Neuron (in vitro differentiated cells): ENCODE data around the gene CCT7.
A peak's percentile ranks its signal among the peaks of the same experiment; 100 is the strongest.
"Not testable (repeated sequence)": the region's sequence is repeated elsewhere in the genome, so short reads cannot be mapped to it uniquely, and the experiment has no call there.

Source experiments
- H2AFZ ChIP-seq: one replicate; pipeline ENCODE4 v1.6.1; 2013; ENCODE audit warnings: low read depth, mild to moderate bottlenecking, inconsistent platforms, low read length, moderate library complexity
- H3K27me3 ChIP-seq: one replicate; pipeline ENCODE4 v1.6.1; 2013; ENCODE audit warnings: low read length; ENCODE audit not compliant: insufficient read depth
- H3K36me3 ChIP-seq: one replicate; pipeline ENCODE4 v1.6.1; 2013; ENCODE audit warnings: low read length; ENCODE audit not compliant: insufficient read depth
- H3K4me1 ChIP-seq: one replicate; pipeline ENCODE4 v1.6.1; 2013; ENCODE audit warnings: low read length; ENCODE audit not compliant: insufficient read depth
- H3K4me3 ChIP-seq: 2 replicates; pipeline ENCODE4 v1.5.1; 2013; ENCODE audit warnings: mild to moderate bottlenecking, low read length, moderate library complexity
- H3K9me3 ChIP-seq: one replicate; pipeline ENCODE4 v1.6.1; 2013; ENCODE audit warnings: low read length

CCT7 gene

GRCh38 chr2:73233932-73234832, at the start of gene CCT7:
TSS of gene CCT7 (plus strand) at chr2:73234308. CDS start at chr2:73234379, 71 bp downstream.
- Histone ChIP-seq H3K4me1 (peaks cover 30% of the 10 kb centered on the region), H3K27me3 (no peaks in the 10 kb centered on the region), H3K4me3 (peak within 1 kb of the TSS; percentile 66), H2AFZ (peak within 1 kb of the TSS; percentile 49), H3K9me3 (no peaks in the 10 kb centered on the region), H3K36me3 (peaks cover 17% of the 10 kb centered on the region)

- Histone ChIP-seq H2AFZ (no peak overlapping the region), H3K4me3 (no peak overlapping the region), H3K27me3 (peaks cover 29% of the 10 kb centered on the region), H3K9me3 (no peaks in the 10 kb centered on the region), H3K36me3 (no peaks in the 10 kb centered on the region), H3K4me1 (no peaks in the 10 kb centered on the region)
These were observed 48.1 kb upstream of the CCT7 start for GRCh38 chr2:73185965-73186364.

DNA sequence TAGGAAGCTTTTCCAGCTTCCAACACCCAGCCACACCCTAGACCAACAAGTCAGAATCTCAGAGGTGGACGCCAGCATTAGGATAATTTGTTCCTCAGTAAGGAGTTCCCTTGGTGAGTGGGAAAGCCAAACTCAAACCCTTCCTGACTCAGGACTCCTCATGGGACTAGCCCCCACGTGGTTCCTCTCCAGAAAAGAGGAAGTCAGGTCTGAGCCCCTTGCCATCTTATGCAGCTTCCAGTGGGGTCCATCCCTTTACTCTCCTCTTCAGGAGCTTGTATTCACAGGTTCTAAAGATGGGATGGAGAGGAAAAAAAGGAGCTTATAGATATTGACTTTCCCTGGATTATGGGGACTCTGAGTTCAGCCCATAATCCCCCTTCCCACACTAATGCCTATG, 46.6 kb upstream of the CCT7 start:
- Histone ChIP-seq H3K4me3 (no peak overlapping the region), H3K4me1 (no peaks in the 10 kb centered on the region), H3K27me3 (peaks cover 29% of the 10 kb centered on the region), H3K9me3 (no peaks in the 10 kb centered on the region), H3K36me3 (no peaks in the 10 kb centered on the region), H2AFZ (no peak overlapping the region)

DNA sequence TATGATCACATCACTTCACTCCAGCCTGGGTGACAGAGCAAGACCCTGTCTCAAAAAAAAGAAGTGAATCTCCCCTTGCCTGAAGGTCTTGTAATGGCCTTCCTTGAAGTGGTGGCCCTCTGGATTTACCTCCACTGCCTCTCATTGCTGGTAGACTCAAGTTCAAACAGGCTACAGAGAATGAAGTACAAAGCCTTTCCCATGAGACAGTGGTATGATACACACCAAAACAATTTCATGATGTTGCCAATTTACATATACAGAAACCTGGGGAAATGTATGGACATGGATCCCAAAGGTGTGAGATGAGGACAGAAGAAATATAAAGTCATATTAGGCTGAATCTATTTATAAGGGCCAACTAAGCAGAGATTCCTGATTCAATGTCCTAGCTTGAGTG, 36.5 kb upstream of the CCT7 start:
- H3K4me1 ChIP-seq, result peaks cover 4% of the 10 kb centered on the region
- no peak overlapping the region for H3K4me3 ChIP-seq
- peaks cover 38% of the 10 kb centered on the region for H3K27me3 ChIP-seq
- H3K36me3 ChIP-seq, result no peaks in the 10 kb centered on the region
- peaks cover 5% of the 10 kb centered on the region for H3K9me3 ChIP-seq
- H2AFZ ChIP-seq, result no peak overlapping the region

DNA sequence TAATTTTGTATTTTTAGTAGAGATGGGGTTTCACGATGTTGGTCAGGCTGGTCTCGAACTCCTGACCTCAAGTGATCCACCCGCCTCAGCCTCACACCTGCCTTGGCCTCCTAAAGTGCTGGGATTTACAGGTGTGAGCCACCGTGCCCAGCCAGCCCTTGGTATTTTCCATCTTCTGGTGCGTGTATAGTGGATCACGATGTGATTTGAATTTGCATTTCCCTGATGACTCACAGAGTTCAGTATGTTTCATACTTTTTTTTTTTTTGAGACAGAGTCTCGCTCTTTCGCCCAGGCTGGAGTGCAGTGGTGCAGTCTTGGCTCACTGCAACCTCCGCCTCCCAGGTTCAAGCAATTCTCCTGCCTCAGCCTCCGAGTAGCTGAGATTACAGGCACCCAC, 33.8 kb upstream of the CCT7 start:
- not testable (repeated sequence) for H3K4me1 ChIP-seq, H2AFZ ChIP-seq, H3K9me3 ChIP-seq, H3K4me3 ChIP-seq, H3K36me3 ChIP-seq
- peaks cover 55% of the 10 kb centered on the region for H3K27me3 ChIP-seq

DNA sequence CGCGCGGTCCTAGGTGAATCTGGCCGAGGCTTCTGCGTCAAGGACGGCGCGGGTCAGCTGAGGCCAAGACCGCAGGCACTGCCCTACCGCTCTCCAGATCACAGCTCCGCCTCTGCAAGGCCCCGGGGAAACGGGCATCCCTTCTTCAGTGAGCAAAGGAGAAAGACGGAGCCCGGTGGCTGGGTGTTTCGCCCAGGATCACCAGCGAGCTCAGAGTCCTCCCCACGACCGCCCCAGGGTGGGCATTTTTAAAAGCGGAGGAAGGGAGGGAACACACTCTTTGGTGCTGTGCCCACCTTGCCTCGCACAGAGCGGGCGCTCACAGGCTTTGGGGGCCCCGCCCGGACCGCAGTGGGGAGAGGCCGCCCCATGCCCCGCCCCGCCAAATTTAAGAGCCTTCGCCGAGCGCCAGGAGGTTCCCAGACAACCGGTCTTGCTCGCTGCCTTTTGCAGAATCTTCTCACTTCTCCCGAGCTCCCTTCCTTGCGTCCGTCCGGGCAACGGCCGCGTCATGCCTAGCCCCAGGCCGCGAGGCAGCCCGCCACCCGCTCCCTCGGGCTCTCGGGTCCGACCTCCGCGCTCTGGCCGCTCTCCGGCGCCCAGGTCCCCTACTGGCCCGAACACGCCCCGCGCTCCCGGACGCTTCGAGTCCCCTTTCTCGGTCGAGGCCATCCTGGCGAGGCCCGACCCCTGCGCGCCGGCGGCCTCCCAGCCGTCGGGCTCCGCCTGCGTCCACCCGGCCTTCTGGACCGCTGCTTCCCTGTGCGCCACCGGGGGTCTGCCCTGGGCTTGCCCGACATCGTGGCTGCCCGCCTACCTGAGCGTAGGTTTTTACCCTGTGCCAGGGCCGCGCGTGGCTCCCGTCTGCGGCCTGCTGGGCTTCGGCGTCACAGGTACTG, 31.7 kb upstream of the CCT7 start, which contains the start of gene NOTO:
Gene NOTO, plus strand, starts transcription at position 419 of the 899 bp plus-strand sequence. Its CDS starts 93 bp downstream, at position 512.
- peak within 1 kb of the TSS; percentile 78 for H2AFZ ChIP-seq
- H3K36me3 ChIP-seq, result no peaks in the 10 kb centered on the region
- peaks cover 5% of the 10 kb centered on the region for H3K9me3 ChIP-seq
- H3K4me1 ChIP-seq, result peaks cover 4% of the 10 kb centered on the region
- H3K4me3 ChIP-seq, result no peak within 1 kb of the TSS
- peaks cover 58% of the 10 kb centered on the region for H3K27me3 ChIP-seq

DNA sequence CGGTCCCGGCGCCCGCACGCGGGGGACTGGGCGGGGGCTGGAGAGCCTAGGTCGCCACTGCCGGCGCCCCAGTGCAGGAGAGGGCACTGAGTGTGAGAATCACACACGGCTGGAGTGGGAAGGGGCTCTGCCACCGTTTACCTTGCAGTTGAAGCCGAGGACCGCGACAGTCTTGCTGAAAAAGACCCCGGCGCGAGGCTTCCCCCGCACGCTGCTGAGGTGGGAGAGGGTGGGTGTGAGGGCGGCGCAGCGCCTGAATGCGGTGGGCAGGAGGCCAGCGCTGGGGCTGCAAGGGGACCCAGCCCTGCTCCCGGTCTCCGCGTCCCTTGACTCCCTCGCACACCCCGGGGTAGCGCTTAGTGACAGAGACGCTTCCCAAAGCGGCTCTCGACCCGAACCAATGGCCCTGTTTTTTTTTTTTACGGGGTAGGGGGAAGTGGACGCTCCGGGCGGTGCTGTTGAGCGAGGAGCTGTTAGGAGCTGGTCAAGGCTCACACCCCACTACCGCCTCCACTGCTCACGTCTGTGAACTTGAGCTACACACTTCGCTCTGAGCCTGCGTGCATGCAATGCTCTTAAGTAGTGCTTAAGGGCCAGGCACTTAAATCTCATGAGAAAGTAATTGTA, 30.9 kb upstream of the CCT7 start:
- Histone ChIP-seq H3K4me3 (no peak overlapping the region), H3K36me3 (no peaks in the 10 kb centered on the region), H2AFZ (peak overlapping the region; percentile 78), H3K9me3 (peaks cover 5% of the 10 kb centered on the region), H3K27me3 (peaks cover 53% of the 10 kb centered on the region), H3K4me1 (peaks cover 4% of the 10 kb centered on the region)

GRCh38 chr2:73205611-73206010, 28.5 kb upstream of the CCT7 start:
- H3K27me3 ChIP-seq, result peaks cover 57% of the 10 kb centered on the region
- H3K9me3 ChIP-seq, result peaks cover 5% of the 10 kb centered on the region

DNA sequence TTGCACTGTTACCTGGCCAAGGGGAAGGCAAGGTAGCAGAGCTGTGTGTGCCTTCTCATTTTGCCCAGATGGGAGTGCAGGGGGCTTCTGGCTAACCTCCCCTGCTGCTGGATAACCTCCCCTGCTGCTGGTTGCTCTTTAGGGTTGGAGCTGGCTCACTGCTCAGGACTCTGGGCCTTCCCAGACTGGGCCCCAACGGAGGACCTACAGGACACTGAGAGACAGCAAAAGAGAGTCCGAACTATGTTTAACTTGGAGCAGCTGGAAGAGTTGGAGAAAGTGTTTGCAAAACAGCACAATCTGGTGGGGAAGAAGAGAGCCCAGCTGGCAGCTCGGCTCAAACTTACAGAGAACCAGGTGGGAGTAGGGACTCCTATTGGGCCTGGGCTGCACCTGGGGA, 25.9 kb upstream of the CCT7 start:
- no peaks in the 10 kb centered on the region for H3K36me3 ChIP-seq
- H3K4me1 ChIP-seq, result no peaks in the 10 kb centered on the region
- no peaks in the 10 kb centered on the region for H3K9me3 ChIP-seq
- H3K4me3 ChIP-seq, result no peak overlapping the region
- no peak overlapping the region for H2AFZ ChIP-seq
- peaks cover 35% of the 10 kb centered on the region for H3K27me3 ChIP-seq

More at GRCh38 chr2:73205611-73206010, 28.5 kb upstream of the CCT7 start:
- Histone ChIP-seq H3K36me3 (no peaks in the 10 kb centered on the region), H3K4me3 (no peak overlapping the region), H2AFZ (no peak overlapping the region), H3K4me1 (peaks cover 4% of the 10 kb centered on the region)

- Histone ChIP-seq H3K27me3 (peaks cover 25% of the 10 kb centered on the region), H3K4me3 (no peak overlapping the region)
These were observed 24.1 kb upstream of the CCT7 start for GRCh38 chr2:73210019-73210418.

DNA sequence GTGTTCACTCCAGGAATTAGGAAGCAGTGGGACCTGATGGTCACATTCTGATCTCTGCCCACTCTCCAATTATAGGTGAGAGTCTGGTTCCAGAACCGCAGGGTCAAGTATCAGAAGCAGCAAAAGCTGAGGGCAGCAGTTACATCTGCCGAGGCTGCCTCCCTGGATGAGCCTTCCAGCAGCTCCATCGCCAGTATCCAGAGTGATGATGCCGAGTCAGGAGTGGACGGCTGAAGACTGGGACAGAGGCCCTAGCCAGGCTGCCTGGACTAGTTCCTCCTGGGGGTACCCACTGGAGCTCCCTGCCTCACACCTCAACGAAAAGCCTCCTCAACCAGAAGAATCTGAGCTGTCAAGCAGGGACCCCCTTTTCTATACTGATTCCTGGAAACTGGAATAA, 23.4 kb upstream of the CCT7 start:
- Histone ChIP-seq H3K9me3 (no peaks in the 10 kb centered on the region), H3K27me3 (peaks cover 22% of the 10 kb centered on the region), H3K4me3 (no peak overlapping the region), H2AFZ (no peak overlapping the region), H3K36me3 (no peaks in the 10 kb centered on the region), H3K4me1 (peaks cover 11% of the 10 kb centered on the region)

More at GRCh38 chr2:73210019-73210418, 24.1 kb upstream of the CCT7 start:
- no peak overlapping the region for H2AFZ ChIP-seq
- H3K4me1 ChIP-seq, result peaks cover 5% of the 10 kb centered on the region
- H3K36me3 ChIP-seq, result no peaks in the 10 kb centered on the region
- H3K9me3 ChIP-seq, result no peaks in the 10 kb centered on the region

GRCh38 chr2:73212098-73212447, 22.0 kb upstream of the CCT7 start:
- Histone ChIP-seq H3K4me3 (no peak overlapping the region), H3K9me3 (no peaks in the 10 kb centered on the region), H3K36me3 (no peaks in the 10 kb centered on the region), H2AFZ (no peak overlapping the region), H3K4me1 (peaks cover 11% of the 10 kb centered on the region), H3K27me3 (peaks cover 15% of the 10 kb centered on the region)
